ENCODE results near the gene EHMT1. TPM values are rescaled to one million over a fixed set of nuclear protein-coding genes. Genes with fewer than 3 reads are reported as not detected.
A peak's percentile ranks its signal among the peaks of the same experiment; 100 is the strongest.

EHMT1 gene
- total and polyA plus RNA-seq, 9 of the 15 experiments (the other 6 are each of a cell fraction or from before 2014, with no cell fraction given): 2.2 to 76.0 (median 36.4) TPM

- Histone ChIP-seq H3K79me2 (ENCODE audit: control insufficient read depth, insufficient read depth, low read length) (no peaks in the 10 kb centered on the region), H3K36me3 (ENCODE audit: control insufficient read depth, insufficient read depth, low read length) (no peaks in the 10 kb centered on the region), H3K4me2 (ENCODE audit: insufficient read depth, low read length) (no peak overlapping the region), H3K9me3 (replicated peaks; ENCODE audit: control insufficient read depth, insufficient read depth, low read depth, low read length) (no peaks in the 10 kb centered on the region), H3K9me1 (ENCODE audit: control insufficient read depth, insufficient read depth, low read length) (no peaks in the 10 kb centered on the region), H3K27ac (ENCODE audit: extremely low read depth, low read depth, low read length) (no peak overlapping the region), H3K4me1 (replicated peaks in 1 of 2; ENCODE audit: control insufficient read depth in 2 of 2, insufficient read depth in 2 of 2, low read length in 2 of 2) (no peaks in the 10 kb centered on the region; a peak in 2 of 5 replicates), H3K9ac (ENCODE audit: insufficient read depth in 1 of 2, low read depth in 2 of 2, low read length in 2 of 2) (no peak overlapping the region), H3K4me3 (no peak overlapping the region), H3K27me3 (ENCODE audit: control insufficient read depth in 2 of 2, insufficient read depth in 2 of 2, low read length in 2 of 2) (peaks cover 15 to 54% of the 10 kb centered on the region in 2 experiments; a peak in 4 of 5 replicates), H4K20me1 (replicated peaks; ENCODE audit: control insufficient read depth, insufficient read depth, low read length) (no peaks in the 10 kb centered on the region), H2AFZ (ENCODE audit: low read depth, low read length) (no peak overlapping the region)
- WGBS (ENCODE audit: insufficient coverage, low coverage, missing lambda C conversion rate): 0% methylated on average over 1 of the region's 3 CpGs
- no TSS peak for BruUV-seq (replicated peaks)
- FAIRE-seq: no peak
- ChIA-PET CTCF (ENCODE audit: low intra/inter-chr PET ratio) (no interaction called here), POLR2A (no interaction called here)
- no peak for DNase-seq (ENCODE audit: extremely low read depth in 1 of 4, low spot score in 3 of 4)
- intact Hi-C loops (cut with micrococcal nuclease) (no loop called here), in situ Hi-C loops (cut with MboI) (no loop called here)
- no peak for ATAC-seq
- TF ChIP-seq HNRNPK (IDR thresholded peaks at IDR 0.05; ENCODE audit: low read depth, low read length, poor library complexity, severe bottlenecking) (peak; percentile 79), ZNF586 (CRISPR knock-in tag; conservative IDR thresholded peaks at IDR 0.05) (no peak), PHB2 (IDR thresholded peaks at IDR 0.05; ENCODE audit: low read depth) (no peak), HMBOX1 (IDR thresholded peaks at IDR 0.05) (no peak), USF2 (CRISPR knock-in tag; IDR thresholded peaks at IDR 0.05) (no peak), ZNF318 (IDR thresholded peaks at IDR 0.05; ENCODE audit: borderline replicate concordance in 1 of 2, low read depth in 1 of 2) (no peak), ARNT (IDR thresholded peaks at IDR 0.05) (no peak), RBM17 (IDR thresholded peaks at IDR 0.05; ENCODE audit: borderline replicate concordance, low read depth, low read length) (no peak), PCBP1 (IDR thresholded peaks at IDR 0.05; ENCODE audit: low read depth, low read length, poor library complexity, severe bottlenecking) (peak; percentile 79), PCBP2 (IDR thresholded peaks at IDR 0.05; ENCODE audit: low read depth, low read length, poor library complexity, severe bottlenecking) (peak; percentile 42)
Observed at GRCh38 chr9:137870432-137870831, 251.6 kb downstream of the EHMT1 start.
